ENCODE results near the gene ZBED3.
A peak's percentile ranks its signal among the peaks of the same experiment; 100 is the strongest.

Gene ZBED3

GRCh38 chr5:77076961-77077828 is 9.9 kb downstream of the ZBED3 start:
- TF ChIP-seq CTCF (IDR thresholded peaks at IDR 0.05; ENCODE audit: low read depth, low read length): peak; percentile 58

DNA sequence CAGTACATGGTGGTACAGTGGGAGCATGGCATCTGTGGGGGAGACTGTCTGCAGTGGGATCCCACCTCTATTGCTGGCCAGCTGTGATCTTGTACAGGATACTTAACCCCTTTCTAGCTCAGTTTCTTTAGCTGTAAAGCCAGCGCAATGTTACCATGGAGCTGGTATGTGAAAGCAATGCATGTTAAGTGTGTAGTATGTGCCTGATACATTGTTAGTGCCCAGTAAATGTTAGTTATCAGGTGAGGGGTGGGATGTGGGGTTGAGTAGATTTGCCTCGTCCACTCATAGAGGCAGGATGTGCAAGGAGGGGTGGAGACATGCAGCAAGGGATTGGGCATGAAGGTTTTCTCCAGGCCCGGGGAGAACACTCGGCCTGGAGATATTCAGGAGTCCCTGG is 12.3 kb downstream of the ZBED3 start:
- no peak overlapping the region for H3K4me3 ChIP-seq (ENCODE audit: low read depth, low read length)
- TF ChIP-seq CTCF (IDR thresholded peaks at IDR 0.05; ENCODE audit: low read depth, low read length): no peak

More at GRCh38 chr5:77076961-77077828, 9.9 kb downstream of the ZBED3 start:
- peak overlapping the region; percentile 49 for H3K4me3 ChIP-seq (ENCODE audit: low read depth, low read length)

DNA sequence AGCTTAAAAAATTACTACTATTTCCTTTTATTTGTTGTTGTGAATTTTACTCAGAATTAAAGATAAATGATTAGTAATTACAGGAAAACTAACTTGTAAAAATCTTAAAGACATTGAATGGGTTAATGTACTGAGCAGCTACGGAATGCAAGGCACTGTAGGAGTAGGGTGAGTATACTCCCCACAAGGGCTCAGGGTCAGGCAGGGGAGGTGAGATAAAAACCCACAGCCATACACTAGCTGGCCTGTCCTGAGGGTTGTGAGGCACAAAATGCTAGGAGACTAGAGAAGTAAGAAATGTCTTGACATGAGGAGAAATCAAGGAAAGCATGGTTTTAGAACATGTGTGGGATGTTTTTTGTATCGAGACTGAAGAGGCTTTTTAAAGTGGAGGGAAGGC is 13.4 kb downstream of the ZBED3 start:
- no peak for TF ChIP-seq CTCF (IDR thresholded peaks at IDR 0.05; ENCODE audit: low read depth, low read length)
- no peak overlapping the region for H3K4me3 ChIP-seq (ENCODE audit: low read depth, low read length)

DNA sequence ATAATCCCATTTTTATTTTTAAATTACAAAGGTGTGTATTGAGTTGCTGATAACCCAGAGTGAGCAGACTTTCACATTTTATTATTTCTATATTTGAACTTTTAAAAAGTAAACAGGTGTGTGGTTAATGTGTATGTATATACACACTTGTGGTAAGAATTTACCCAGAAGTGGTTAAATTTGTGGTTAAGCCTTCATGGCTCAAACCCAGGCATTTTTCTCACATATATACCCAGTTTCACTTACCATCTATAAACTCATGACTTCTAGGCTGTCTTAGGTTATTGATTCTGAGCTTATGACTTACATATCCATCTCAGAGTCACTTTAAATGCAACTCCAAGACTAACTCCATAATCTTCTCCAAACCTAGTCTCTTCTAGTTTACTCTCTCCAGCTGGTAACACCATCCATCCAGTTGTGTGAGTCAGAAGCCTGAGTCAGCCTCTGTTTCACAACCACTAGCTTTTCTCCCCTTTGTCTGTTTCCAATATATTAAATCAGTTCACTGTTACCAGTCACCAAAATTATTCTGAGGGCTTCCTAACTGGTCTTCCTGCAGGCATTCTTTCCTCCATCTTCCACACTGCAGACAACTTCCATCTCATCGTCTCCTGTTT is 20.2 kb downstream of the ZBED3 start:
- no peak overlapping the region for H3K4me3 ChIP-seq (ENCODE audit: low read depth, low read length)

DNA sequence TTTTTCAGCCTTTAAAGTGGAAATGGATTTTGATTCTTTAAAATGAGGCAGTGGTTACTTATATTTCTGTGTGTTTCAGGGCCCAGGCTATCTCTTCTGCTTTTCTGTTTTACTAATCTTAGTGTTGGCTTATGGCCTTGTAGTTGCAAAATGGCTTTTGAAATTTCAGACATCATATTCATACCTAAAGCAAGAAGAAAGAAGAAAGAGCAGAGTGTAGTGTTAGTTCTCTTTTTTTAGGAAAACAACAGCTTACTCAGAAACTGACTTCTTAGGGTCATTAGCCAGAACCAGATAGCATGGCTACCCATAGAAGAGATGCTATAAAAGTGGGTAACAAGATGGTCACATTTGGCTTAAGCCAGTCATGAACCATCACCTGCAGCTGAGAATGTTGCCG is 20.9 kb downstream of the ZBED3 start:
- H3K4me3 ChIP-seq (ENCODE audit: low read depth, low read length): no peak overlapping the region
- TF ChIP-seq CTCF (IDR thresholded peaks at IDR 0.05; ENCODE audit: low read depth, low read length): no peak

More for the DNA sequence above, 20.2 kb downstream of the ZBED3 start:
- TF ChIP-seq CTCF (IDR thresholded peaks at IDR 0.05; ENCODE audit: low read depth, low read length): no peak

DNA sequence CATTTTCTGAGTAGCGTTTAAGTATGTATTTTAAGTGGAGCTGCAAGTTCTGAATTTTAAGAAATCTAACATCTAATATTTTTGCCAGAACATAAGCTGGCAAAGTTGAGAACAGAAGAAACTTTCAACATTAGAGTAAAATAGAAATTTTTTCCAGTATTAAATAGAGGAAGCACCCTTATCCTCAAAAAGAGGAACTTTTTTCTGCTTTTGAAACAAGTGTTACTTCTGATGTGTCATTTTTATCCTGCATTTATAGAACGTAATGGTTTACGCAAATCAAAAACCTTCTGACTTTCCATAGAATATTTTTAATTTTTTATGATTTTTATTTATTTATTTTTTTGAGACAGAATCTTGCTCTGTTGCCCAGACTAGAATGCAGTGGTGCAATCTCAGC is 21.8 kb downstream of the ZBED3 start:
- TF ChIP-seq CTCF (IDR thresholded peaks at IDR 0.05; ENCODE audit: low read depth, low read length): no peak

DNA sequence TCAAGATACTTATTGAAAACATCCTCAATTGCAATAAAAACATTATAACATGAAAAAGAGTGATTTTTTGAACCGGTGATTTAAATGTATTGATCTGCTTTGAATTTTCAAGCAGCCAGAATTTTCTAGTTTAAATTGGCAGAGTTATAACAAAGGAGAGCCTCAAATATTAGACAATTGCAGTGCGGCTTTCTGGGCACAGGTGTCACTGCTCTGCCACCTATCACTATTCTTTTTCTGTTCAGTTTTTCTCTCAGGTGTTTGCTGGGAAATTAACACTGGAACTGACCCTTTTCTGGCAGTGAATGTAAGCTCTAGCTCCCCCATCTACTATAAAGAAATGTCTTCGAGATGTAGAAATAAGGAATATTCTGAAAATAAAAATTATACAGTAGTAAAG is 23.0 kb downstream of the ZBED3 start:
- no peak overlapping the region for H3K4me3 ChIP-seq (ENCODE audit: low read depth, low read length)
- TF ChIP-seq CTCF (IDR thresholded peaks at IDR 0.05; ENCODE audit: low read depth, low read length): no peak

More for the DNA sequence above, 21.8 kb downstream of the ZBED3 start:
- no peak overlapping the region for H3K4me3 ChIP-seq (ENCODE audit: low read depth, low read length)

Data from WI38 (cell line).